GM12878 (cell line): ENCODE measurements around the gene TAF10. TPM values are rescaled to one million over a fixed set of nuclear protein-coding genes. Genes with fewer than 3 reads are reported as not detected.

Experiments used
- ATAC-seq: fragments of 200-7000 bp; cut with Tn5 transposase; 3 replicates; pipeline ENCODE4 v1.9.1; 2020; ENCODE audit warnings: mild to moderate bottlenecking, moderate library complexity
- BruUV-seq: library from RNA; stranded (reverse); fragments of 400-500 nt; replicated peaks from 2 replicates; lab custom pipeline; 2021; lab: Mats Ljungman, UMichigan
- CTCF ChIA-PET: fragments of 300-600 bp; sonication (Branson Sonifier 250); formaldehyde crosslinking; extraction: SDS; loops from one replicate; lab custom pipeline; 2021; ENCODE audit warnings: inconsistent platforms; lab: Yijun Ruan, JAX
- POLR2A ChIA-PET: fragments of 350-600 bp; formaldehyde crosslinking; extraction: SDS; loops from one replicate; lab custom pipeline; 2021; ENCODE audit warnings: inconsistent platforms; lab: Charles Lee
- RAD21 ChIA-PET: fragments of 300-600 bp; sonication (Branson Sonifier 250); formaldehyde crosslinking; loops from one replicate; lab custom pipeline; 2023; ENCODE audit warnings: antibody characterized with exemption; ENCODE audit not compliant: unreplicated experiment; lab: Charles Lee
- SMC1A ChIA-PET: fragments of 300-600 bp; sonication (Branson Sonifier 250); formaldehyde crosslinking; loops from one replicate; lab custom pipeline; 2023; ENCODE audit not compliant: unreplicated experiment, uncharacterized antibody; lab: Charles Lee
- DNase-seq: peaks from one replicate; pipeline ENCODE4 v3.0.0-alpha.2; 2011; ENCODE audit warnings: low read depth, low spot score
- FAIRE-seq: peaks from 3 replicates; lab custom pipeline; 2011; peaks lifted over from hg19 to GRCh38; lab: Jason Lieb, UNC
- H2AFZ ChIP-seq: 2 replicates; pipeline ENCODE4 v1.6.0; 2011; ENCODE audit warnings: low read depth, low read length, control low read depth; ENCODE audit not compliant: control insufficient read depth
- H3K27ac ChIP-seq: 2 replicates; pipeline ENCODE4 v1.5.1; 2011; ENCODE audit warnings: control low read depth; ENCODE audit not compliant: control insufficient read depth, insufficient read depth
- H3K27me3 ChIP-seq, 2 experiments: replicated peaks in 1 of 2; 2 replicates each; pipeline versions ENCODE4 v1.6.0 to v1.6.1; 2011; ENCODE audit warnings: low read length in 1 of 2; ENCODE audit not compliant: control insufficient read depth in 2 of 2, insufficient read depth in 2 of 2
- H3K36me3 ChIP-seq, 2 experiments: 2 replicates each; pipeline ENCODE4 v1.5.1; 2011; ENCODE audit warnings: low read length in 1 of 2; ENCODE audit not compliant: control insufficient read depth in 2 of 2, insufficient read depth in 2 of 2
- H3K4me1 ChIP-seq: 2 replicates; pipeline ENCODE4 v1.6.1; 2011; ENCODE audit warnings: mild to moderate bottlenecking, low read length, moderate library complexity, mixed read lengths; ENCODE audit not compliant: control insufficient read depth, insufficient read depth
- H3K4me2 ChIP-seq: 2 replicates; pipeline ENCODE4 v1.6.0; 2011; ENCODE audit warnings: control low read depth; ENCODE audit not compliant: control insufficient read depth, insufficient read depth
- H3K4me3 ChIP-seq: fragments of 200-600 bp; sonication (generic); 2 replicates; pipeline ENCODE4 v1.5.1; 2016
- H3K79me2 ChIP-seq: 2 replicates; pipeline ENCODE4 v1.6.0; 2011; ENCODE audit warnings: low read length; ENCODE audit not compliant: control insufficient read depth, insufficient read depth
- H3K9ac ChIP-seq: 2 replicates; pipeline ENCODE4 v1.8.0; 2011; ENCODE audit warnings: low read length, control low read depth, mixed read lengths; ENCODE audit not compliant: control insufficient read depth, insufficient read depth
- H3K9me3 ChIP-seq: replicated peaks from 3 replicates; pipeline ENCODE4 v1.5.1; 2011; ENCODE audit warnings: mild to moderate bottlenecking, low read length; ENCODE audit not compliant: control insufficient read depth, insufficient read depth
- H4K20me1 ChIP-seq: 2 replicates; pipeline ENCODE4 v1.6.0; 2011; ENCODE audit not compliant: control insufficient read depth, insufficient read depth
- CREM ChIP-seq: IDR thresholded peaks from 2 replicates; pipeline ENCODE4 v1.6.1; 2014; ENCODE audit warnings: antibody characterized with exemption, low read depth
- CTCF ChIP-seq, 3 experiments: IDR thresholded peaks in 2 of 3; conservative IDR thresholded peaks in 1 of 3; 2 replicates each; pipeline ENCODE4 v1.5.1; 2011; ENCODE audit warnings: low read depth in 3 of 3, low read length in 3 of 3, mild to moderate bottlenecking in 3 of 3, control low read depth in 2 of 3, moderate library complexity in 2 of 3, inconsistent platforms in 1 of 3, mixed read lengths in 1 of 3; ENCODE audit not compliant: control insufficient read depth in 2 of 3, insufficient read depth in 1 of 3; ENCODE audit errors: extremely low read depth in 1 of 3
- EGR1 ChIP-seq, 2 experiments: IDR thresholded peaks; 1 replicate in 1 of 2; 2 replicates in 1 of 2; pipeline ENCODE4 v1.6.1; 2011 to 2012; ENCODE audit warnings: low read depth in 2 of 2, low read length in 2 of 2, borderline replicate concordance in 1 of 2, mild to moderate bottlenecking in 1 of 2, moderate library complexity in 1 of 2
- ESRRA ChIP-seq: IDR thresholded peaks from 2 replicates; pipeline ENCODE4 v1.6.1; 2012; ENCODE audit warnings: mild to moderate bottlenecking, low read length, improper control_type of control experiment
- FOXK2 ChIP-seq: fragments of 450-650 bp; IDR thresholded peaks from 2 replicates; pipeline ENCODE4 v1.6.1; 2017; ENCODE audit warnings: mild to moderate bottlenecking, moderate library complexity
- IRF4 ChIP-seq: IDR thresholded peaks from 2 replicates; pipeline ENCODE4 v1.6.1; 2011; ENCODE audit warnings: low read depth, low read length
- JUNB ChIP-seq: IDR thresholded peaks from 2 replicates; pipeline ENCODE4 v1.6.1; 2016; ENCODE audit warnings: antibody characterized with exemption, mild to moderate bottlenecking
- MEF2A ChIP-seq: IDR thresholded peaks from 2 replicates; pipeline ENCODE4 v1.6.1; 2011; ENCODE audit warnings: low read depth, mild to moderate bottlenecking, low read length, moderate library complexity; ENCODE audit not compliant: insufficient read depth
- MLLT1 ChIP-seq: fragments of 450-650 bp; IDR thresholded peaks from 2 replicates; pipeline ENCODE4 v1.6.1; 2016; ENCODE audit warnings: mild to moderate bottlenecking
- MXI1 ChIP-seq: fragments of 150-350 bp; IDR thresholded peaks from 2 replicates; pipeline ENCODE4 v1.6.1; 2011; ENCODE audit warnings: low read depth, mild to moderate bottlenecking, inconsistent platforms, low read length, improper control_type of control experiment
- NR2C1 ChIP-seq: fragments of 450-650 bp; IDR thresholded peaks from 2 replicates; pipeline ENCODE4 v1.6.1; 2017; ENCODE audit warnings: antibody characterized with exemption, mild to moderate bottlenecking, moderate library complexity
- NR2F1 ChIP-seq: fragments of 450-650 bp; conservative IDR thresholded peaks from 2 replicates; pipeline ENCODE4 v1.6.1; 2017; ENCODE audit warnings: mild to moderate bottlenecking
- POLR2AphosphoS2 ChIP-seq: IDR thresholded peaks from 2 replicates; pipeline ENCODE4 v1.6.1; 2011; ENCODE audit warnings: low read depth, mild to moderate bottlenecking, low read length, improper control_type of control experiment, moderate library complexity
- POU2F2 ChIP-seq: IDR thresholded peaks from 3 replicates; pipeline ENCODE4 v1.6.1; 2011; ENCODE audit warnings: low read depth, mild to moderate bottlenecking, low read length, borderline replicate concordance
- RFX5 ChIP-seq: IDR thresholded peaks from 2 replicates; pipeline ENCODE4 v1.6.1; 2011; ENCODE audit warnings: low read depth, low read length, improper control_type of control experiment
- SIN3A ChIP-seq: IDR thresholded peaks from 2 replicates; pipeline ENCODE4 v1.6.1; 2012; ENCODE audit warnings: low read depth, low read length, improper control_type of control experiment
- SMARCA5 ChIP-seq: fragments of 450-650 bp; IDR thresholded peaks from 2 replicates; pipeline ENCODE4 v1.6.1; 2017; ENCODE audit warnings: mild to moderate bottlenecking
- TAF1 ChIP-seq: IDR thresholded peaks from 2 replicates; pipeline ENCODE4 v1.6.1; 2011; ENCODE audit warnings: mild to moderate bottlenecking, low read depth, low read length, borderline replicate concordance
- TARDBP ChIP-seq: IDR thresholded peaks from 2 replicates; pipeline ENCODE4 v1.6.1; 2016; ENCODE audit warnings: borderline replicate concordance
- ZBED1 ChIP-seq: IDR thresholded peaks from 2 replicates; pipeline ENCODE4 v1.6.1; 2016; ENCODE audit warnings: borderline replicate concordance
- ZNF217 ChIP-seq: fragments of 450-650 bp; IDR thresholded peaks from 2 replicates; pipeline ENCODE4 v1.6.1; 2017; ENCODE audit warnings: antibody characterized with exemption, mild to moderate bottlenecking
- WGBS: methylation state at CpG from one replicate; pipeline ENCODE4 v1.1.6; 2016; ENCODE audit warnings: low lambda C conversion rate; ENCODE audit not compliant: insufficient replicate concordance, insufficient coverage; ENCODE audit errors: missing lambda C conversion rate; 5-methylcytosine and 5-hydroxymethylcytosine counted together
- in situ Hi-C: fragments of 300-500 bp; cut with MboI; formaldehyde crosslinking; loops from 9 replicates; pipeline ENCODE4 v1.14.3; 2018; ENCODE audit warnings: mixed read lengths
- intact Hi-C: fragments of 100-400 bp; cut with micrococcal nuclease; formaldehyde crosslinking; loops from one replicate; pipeline ENCODE4 v1.14.2; 2022; ENCODE audit not compliant: unreplicated experiment
- polyA plus RNA-seq, 11 experiments: library from polyadenylated mRNA; depleted of rRNA in 4 of 11; unstranded in 6 of 11; stranded (reverse) in 5 of 11; fragments of >200 nt; fragmentation: Nextera tagmentation in 4 of 11; fragmentation: Illumina TruSeq in 1 of 11; extraction: Ambion mirVana in 4 of 11; extraction: Trizol in 1 of 11; gene quantifications; 1 replicate in 1 of 11; 2 replicates in 10 of 11; pipeline versions ENCODE4 v1.2.1 to v1.2.3, GENCODE V29; 2011 to 2016; ENCODE audit warnings: inconsistent platforms in 2 of 11, missing spikeins in 2 of 11, low read depth in 1 of 11
- total RNA-seq, 4 experiments: library from RNA; depleted of rRNA in 3 of 4; stranded (reverse); fragments of >200 nt in 3 of 4; fragmentation: Illumina TruSeq in 1 of 4; extraction: Trizol in 1 of 4; gene quantifications; 2 replicates each; pipeline versions ENCODE4 v1.2.1 to v1.2.3, GENCODE V29; 2013 to 2021

Gene TAF10
- total and polyA plus RNA-seq, 10 of the 15 experiments (the other 5 are each of a cell fraction or from before 2014, with no cell fraction given) = 26.7 to 251 (median 149) TPM

- in situ Hi-C loops = no loop called here
- TF ChIP-seq NR2C1 (peak; percentile 88), SIN3A (peak; percentile 90), RFX5 (peak; percentile 42; the same call in 1 of the 2 replicates), IRF4 (no peak), ZNF217 (0 out of 2 replicates have a peak, but pooled peaks have one; percentile 43), POLR2AphosphoS2 (no peak), NR2F1 (peak; percentile 67; the same call in 1 of the 2 replicates), MXI1 (peak; percentile 96), CREM (peak; percentile 78), FOXK2 (no peak), EGR1 (IDR thresholded peaks at IDR 0.05; ENCODE audit: borderline replicate concordance in 1 of 2, low read depth in 2 of 2, low read length in 2 of 2) (peak in 1 of 2 experiments; percentile 90; a peak in 2 of 3 replicates), POU2F2 (peak; percentile 85; the same call in 2 of the 3 replicates), ESRRA (0 out of 2 replicates have a peak, but pooled peaks have one; percentile 16), SMARCA5 (peak; percentile 79; the same call in 1 of the 2 replicates), MLLT1 (0 out of 2 replicates have a peak, but pooled peaks have one; percentile 51), CTCF (IDR thresholded peaks at IDR 0.05 in 2 of 3, conservative IDR thresholded peaks at IDR 0.05 in 1 of 3; ENCODE audit: control insufficient read depth in 2 of 3, extremely low read depth in 1 of 3, insufficient read depth in 1 of 3, low read depth in 3 of 3, low read length in 3 of 3) (peak in 1 of 3 experiments; percentile 1; a peak in 1 of 6 replicates), MEF2A (0 out of 2 replicates have a peak, but pooled peaks have one; percentile 31), TAF1 (peak; percentile 91), ZBED1 (0 out of 2 replicates have a peak, but pooled peaks have one; percentile 46), JUNB (no peak), TARDBP (no peak)
Measured at GRCh38 chr11:6603287-6604080, 8.5 kb downstream of the TAF10 start, which contains the start of the genes ILK and RRP8. ILK (plus strand) TSS chr11:6603774; CDS start chr11:6604272, 498 bp downstream. RRP8 (minus strand) TSS chr11:6603616; CDS start chr11:6603502, 114 bp downstream.

More at GRCh38 chr11:6603287-6604080, 8.5 kb downstream of the TAF10 start, which contains the start of the genes ILK and RRP8:
- ChIA-PET SMC1A (interaction anchor here (0.6 to 6.2 kb wide), 16 partner anchors 9 to 224 kb away, joined by 3 to 57 read pairs (median 5); partner anchors contain the start of genes MRPL17, TAF10 and TPP1), CTCF (interaction anchor here (0.6 to 2.3 kb wide), 21 partner anchors 9 to 224 kb away, joined by 3 to 48 read pairs (median 5); partner anchors contain the start of genes MRPL17 and TPP1), RAD21 (interaction anchor here (0.6 to 4.8 kb wide), 14 partner anchors 8 to 323 kb away, joined by 3 to 60 read pairs (median 4); partner anchors contain the start of genes MRPL17, TAF10, TPP1 and ZNF215), POLR2A (interaction anchor here (0.6 to 2.3 kb wide), 10 partner anchors 8 to 1078 kb away, joined by 3 to 29 read pairs (median 6); partner anchors contain the start of genes ARFIP2, MRPL17, TAF10 and TIMM10B)
- 1% methylated on average over 51 of the region's 72 CpGs for WGBS
- Histone ChIP-seq H3K27ac (peak within 1 kb of the TSS; percentile 85), H3K27me3 (no peaks in the 10 kb centered on the region), H3K36me3 (peaks cover 14 to 22% of the 10 kb centered on the region in 2 experiments), H3K4me2 (peak within 1 kb of the TSS; percentile 96), H3K4me1 (peaks cover 25% of the 10 kb centered on the region), H3K79me2 (peaks cover 82% of the 10 kb centered on the region), H2AFZ (peak within 1 kb of the TSS; percentile 85), H3K9ac (peak within 1 kb of the TSS; percentile 91), H3K9me3 (no peaks in the 10 kb centered on the region), H4K20me1 (no peaks in the 10 kb centered on the region), H3K4me3 (peak within 1 kb of the TSS; percentile 96)
- ATAC-seq = peak; percentile 83
- no TSS peak for BruUV-seq
- peak; percentile 59 for DNase-seq
- FAIRE-seq = peak; percentile 35
- intact Hi-C loops = loop anchor here (1.0 to 10.0 kb wide), 3 partner anchors 73 to 219 kb away; partner anchors contain the start of gene MRPL17
